ENCODE measurements around the gene ONECUT3.

The ONECUT3 gene

DNA sequence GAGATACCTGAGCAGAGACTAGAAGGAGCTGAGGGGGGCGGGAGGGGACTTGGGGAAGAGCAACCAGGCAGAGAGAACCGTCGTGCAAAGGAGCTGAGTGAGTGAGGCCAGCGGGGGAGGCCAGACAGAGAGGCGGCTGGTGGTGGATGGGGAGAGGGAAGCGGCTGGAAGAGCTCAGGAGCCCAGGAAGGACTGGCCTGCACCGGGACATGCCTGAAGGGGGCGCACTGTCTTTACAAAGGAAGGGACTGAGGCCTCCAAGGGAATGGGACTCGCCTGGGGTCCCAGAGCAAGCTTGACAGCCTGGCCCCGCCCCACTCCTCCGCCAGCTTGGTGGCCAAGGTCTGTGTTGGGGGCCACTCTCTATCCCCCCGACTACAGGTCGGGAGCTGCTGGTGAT, 14.9 kb downstream of the ONECUT3 start:
- no peak for DNase-seq (ENCODE audit: low spot score)

DNA sequence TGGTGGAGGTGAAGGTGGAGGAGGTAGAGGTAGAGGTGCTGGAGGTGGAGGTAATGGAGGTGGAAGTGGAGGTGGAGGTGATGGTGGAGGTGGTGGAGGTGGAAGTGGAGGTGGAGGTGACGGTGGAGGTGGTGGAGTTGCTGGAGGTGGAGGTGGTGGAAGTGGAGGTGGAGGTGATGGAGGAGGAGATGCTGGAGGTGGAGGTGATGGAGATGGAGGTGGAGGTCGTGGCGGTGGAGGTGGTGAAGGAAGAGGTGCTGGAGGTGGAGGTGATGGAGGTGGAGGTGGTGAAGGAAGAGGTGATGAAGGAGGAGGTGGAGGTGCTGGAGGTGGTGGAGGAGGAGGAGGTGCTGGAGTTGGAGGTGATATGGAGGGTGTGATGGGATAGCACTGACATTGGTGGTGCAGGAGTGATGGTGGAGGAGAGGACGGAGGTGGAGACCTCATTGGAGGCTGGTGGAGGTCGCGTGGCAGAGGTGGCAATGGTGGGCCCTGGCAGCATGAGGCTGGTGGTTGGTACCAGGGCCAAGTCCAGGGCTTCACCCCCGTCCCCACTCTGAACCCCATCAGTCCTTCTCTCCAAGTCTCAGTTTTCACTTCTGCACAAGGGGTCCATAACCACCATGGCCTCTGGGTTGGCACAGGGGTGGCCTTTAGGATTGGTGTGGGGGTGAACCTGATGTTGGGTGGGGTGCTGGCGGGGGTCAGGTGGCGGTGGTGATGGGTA, 15.8 kb downstream of the ONECUT3 start:
- DNase-seq (ENCODE audit: low spot score) = no peak

DNA sequence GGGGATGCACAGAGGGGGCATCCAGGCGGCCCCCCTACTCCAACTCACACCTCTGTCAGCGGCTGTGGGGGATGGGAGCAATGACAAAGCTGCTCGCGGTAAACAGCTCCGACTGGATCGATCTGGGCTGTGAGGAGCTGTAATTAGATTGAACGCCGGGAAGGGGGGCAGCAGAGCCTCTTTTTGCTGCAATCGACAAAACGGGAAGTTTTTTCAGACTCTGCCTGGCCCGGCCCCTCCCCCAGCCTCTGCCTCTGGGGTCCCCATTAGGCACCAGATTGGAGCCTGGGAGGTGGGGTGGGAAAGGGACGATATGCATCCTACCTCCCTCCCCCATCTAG, 16.3 kb downstream of the ONECUT3 start:
- DNase-seq (ENCODE audit: low spot score) = no peak

DNA sequence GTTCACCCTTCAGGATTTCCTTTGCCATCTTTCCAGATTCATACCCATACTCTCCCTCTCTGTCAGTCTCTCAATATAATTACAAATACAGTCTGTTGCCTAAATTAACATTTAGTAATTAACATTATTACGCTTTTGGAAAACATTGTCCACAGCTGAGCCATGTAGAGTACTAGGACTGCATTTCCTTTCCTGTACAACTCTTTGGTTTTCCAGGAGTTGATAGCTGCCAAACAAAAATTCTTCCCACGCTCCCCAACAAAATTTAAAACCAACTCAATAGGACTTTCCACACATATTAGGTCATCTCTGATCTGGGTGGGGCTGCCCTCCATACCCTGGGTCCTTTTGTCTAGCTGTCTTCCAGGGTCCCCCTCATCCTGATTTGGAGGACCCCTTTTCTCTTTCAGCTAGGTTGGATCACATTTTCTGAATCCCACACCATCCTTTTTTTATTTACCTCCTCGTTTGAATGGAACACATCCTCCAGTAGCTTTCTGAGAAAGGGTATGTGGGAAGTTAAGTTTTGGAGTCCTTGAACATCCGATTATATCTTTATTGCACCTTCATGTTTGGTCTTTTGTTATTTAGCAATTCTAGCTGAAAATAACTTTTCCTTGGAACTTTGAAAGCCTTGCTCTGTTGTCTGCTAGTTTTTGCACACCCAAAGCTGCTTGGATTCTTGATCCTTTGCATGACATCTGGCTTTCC, 17.7 kb downstream of the ONECUT3 start:
- DNase-seq (ENCODE audit: low spot score) = no peak

DNA sequence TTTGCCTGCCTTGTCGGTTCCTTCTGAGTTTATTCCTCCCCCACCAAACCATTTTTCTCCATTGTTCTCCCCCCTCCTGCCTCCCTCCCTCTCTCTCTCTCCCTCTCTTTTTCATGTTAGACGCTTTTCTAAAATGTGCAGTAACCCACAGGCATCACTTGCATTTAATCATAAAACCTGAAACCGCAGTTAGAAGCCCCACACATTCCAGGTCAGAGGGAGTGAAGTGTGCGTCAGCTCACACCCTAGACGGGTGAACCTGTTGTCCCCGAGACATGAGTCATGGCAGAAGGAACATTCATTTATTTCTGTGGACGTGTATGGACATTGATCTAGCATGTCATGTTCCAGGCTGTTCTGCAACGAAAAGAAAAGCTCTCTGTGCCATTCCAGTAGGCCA, 19.9 kb downstream of the ONECUT3 start:
- peak; percentile 86 for DNase-seq (ENCODE audit: low spot score)

DNA sequence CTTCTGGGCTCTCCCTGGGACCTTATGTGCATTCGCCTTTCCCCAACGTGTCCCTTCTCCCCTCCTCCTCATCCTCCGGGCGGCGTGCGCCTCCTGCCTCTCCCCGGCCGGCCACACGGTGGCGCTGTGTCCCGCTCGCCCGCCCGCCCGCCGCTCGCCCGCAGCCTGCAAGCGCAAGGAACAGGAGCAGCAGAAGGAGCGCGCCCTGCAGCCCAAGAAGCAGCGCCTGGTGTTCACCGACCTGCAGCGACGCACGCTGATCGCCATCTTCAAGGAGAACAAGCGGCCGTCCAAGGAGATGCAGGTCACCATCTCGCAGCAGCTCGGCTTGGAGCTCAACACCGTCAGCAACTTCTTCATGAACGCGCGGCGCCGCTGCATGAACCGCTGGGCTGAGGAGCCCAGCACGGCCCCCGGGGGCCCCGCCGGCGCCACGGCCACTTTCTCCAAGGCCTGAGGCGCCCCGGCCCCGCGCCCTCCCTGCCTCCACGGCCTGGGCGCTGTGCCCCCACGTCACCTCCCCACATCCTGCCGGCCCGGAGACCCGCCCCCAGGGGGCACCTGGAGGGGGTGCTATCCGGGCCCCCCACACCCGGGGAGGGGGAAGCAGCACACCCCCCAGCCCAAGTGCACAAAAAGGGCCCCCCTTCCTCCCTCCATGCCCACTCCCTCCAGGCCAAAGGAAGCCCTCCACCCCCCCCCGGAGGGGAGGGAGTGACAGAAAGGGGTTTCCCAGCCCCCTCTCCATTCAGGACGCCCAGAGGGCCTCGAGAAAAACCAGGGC, 21.9 kb downstream of the ONECUT3 start:
- DNase-seq (ENCODE audit: low spot score) = no peak

DNA sequence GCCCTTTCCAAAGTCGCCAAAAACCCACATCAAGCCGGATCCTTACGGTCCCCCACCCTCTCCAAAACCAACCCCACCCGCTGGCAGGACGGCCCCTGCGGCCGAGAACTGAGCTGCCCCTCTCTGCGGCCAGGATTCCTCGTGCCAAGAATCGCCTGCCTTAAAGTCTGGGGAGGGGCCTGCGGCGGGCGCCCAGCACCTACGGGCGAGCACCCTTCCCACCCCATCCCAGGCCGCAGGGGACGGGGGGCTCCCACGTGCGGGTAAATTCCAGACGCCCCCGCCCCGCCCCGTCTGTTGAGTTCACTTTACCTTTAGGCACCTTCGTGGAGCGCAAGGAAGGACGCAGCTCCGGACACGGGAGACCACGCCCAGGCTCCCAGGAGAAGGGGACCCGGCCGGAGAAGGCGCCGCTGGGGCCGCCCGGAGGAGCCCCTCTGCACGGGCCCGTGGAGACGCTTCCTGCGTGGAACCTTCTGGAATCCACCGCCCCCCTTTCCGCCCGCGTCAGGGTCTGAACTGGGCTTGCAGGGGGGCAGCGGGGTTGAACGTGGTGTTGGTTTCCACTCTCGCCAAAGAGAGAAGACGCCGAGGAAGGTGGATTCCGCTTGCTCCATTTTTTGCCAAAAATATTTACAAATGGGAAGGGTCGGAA, 22.8 kb downstream of the ONECUT3 start:
- no peak for DNase-seq (ENCODE audit: low spot score)

DNA sequence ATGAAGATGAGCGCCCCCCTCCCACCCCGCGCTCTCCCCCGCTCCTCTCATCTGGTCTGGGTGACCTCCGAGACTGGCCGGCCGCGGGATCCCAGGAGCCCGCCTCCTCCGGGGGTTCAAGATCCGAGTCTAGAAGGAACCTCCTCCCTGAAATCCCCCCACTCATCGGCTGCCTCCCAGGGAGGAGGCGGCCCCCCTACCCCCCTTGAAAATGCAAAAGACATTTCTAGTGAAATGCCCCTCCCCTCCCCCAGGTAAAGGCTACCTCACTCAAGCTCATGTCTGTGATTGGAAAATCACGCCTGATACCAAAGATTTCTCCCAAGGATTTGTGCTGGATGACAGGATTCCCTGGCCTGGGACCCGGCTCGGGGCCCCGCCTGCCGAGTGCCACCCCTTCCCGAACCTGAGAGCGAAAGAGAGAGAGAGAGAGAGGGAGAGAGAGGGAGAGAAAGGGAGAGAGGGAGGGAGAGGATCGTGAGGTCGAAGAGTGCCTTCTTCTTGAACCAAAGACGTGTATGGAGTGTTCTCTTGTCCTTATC, 23.4 kb downstream of the ONECUT3 start:
- DNase-seq (ENCODE audit: low spot score) = no peak

DNA sequence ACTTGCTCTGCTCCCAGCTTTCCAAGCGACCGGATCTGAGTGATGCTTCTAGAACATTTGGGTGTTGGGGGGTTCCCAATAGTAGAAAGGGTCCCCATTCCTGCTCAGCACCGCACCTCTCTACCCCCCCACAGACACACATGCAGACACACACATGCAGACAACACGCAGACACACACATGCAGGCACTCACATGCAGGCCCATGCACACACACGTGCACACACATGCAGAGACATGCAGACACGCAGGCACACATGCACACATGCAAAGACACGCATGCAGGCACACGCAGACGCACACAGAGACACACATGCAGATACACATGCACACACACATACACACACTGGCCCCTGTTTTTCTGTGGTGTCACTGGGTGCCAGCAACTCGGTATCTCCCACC, 23.8 kb downstream of the ONECUT3 start:
- DNase-seq (ENCODE audit: low spot score) = no peak

DNA sequence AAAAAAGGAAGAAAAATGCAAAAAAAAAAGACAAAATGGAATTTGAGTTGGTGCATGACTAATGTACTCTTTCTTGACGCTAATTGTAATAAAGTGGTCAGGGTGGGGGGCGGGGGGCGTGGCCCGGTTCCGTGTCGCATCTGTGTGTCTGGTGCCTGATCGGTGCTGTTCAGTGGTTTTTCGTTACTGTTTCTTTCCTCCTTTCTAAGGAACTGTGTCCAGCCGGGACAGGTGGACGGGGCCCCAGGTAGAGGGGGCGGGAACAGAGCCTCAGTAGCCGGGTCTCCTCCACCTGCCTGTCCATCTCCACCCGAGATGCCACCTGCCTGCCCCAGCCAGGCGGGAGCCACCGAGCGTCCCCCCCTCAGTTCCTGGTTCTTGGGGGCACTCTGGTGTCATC, 26.3 kb downstream of the ONECUT3 start:
- no peak for DNase-seq (ENCODE audit: low spot score)

DNA sequence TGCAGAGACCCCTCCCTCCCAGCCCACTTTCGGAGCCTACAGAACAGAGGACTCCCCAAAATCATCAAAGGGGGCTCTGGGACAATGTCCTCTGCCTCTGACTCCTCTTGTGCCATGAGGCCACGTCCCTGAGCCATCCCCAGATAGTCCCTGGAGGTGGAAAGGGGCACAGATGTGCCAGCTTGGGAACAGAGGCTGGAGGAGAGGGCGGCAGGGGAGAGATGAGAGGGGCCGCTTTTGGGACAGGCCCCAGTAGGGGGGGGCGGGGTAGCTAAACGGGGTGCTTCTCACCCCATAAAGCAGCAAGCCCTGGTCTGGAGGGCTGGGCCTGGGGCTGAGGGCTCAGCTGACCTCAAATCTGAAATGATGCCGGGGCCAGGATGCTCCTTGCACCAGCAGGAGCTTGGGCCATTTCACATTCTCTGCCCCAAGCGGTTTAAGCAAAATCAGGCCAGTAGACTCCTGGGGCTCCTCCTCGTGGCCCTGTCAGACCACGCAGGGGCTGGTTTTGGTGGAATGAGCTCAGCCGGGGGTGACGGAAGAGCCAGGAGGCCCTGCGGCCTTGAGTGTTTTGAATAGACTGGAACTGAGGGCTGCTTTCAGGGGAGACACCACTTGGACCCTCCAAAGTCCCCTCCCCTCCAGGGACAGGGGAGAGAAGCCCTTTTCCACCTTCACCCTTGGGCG, 27.1 kb downstream of the ONECUT3 start:
- no peak for DNase-seq (ENCODE audit: low spot score)

DNA sequence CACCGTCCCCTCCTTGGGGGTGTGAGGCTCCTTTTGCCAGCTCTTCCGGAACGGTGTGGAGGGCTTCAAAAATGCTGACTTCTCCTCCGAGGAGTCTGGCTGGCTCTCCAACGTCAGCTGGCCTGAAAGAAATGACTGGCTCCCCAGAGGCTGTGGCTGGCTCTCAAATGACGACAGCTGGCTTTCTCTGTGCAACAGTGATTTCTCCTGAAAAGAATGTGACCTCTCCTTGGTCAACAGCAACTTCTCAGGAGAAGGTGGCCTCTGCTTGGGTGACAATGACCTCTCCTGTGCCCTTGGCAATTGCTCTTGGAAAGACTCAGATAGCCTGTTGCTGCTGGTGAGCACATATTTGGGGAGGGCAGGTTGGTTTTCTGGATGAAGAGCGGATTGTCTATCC, 29.2 kb downstream of the ONECUT3 start:
- no peak for DNase-seq (ENCODE audit: low spot score)

DNA sequence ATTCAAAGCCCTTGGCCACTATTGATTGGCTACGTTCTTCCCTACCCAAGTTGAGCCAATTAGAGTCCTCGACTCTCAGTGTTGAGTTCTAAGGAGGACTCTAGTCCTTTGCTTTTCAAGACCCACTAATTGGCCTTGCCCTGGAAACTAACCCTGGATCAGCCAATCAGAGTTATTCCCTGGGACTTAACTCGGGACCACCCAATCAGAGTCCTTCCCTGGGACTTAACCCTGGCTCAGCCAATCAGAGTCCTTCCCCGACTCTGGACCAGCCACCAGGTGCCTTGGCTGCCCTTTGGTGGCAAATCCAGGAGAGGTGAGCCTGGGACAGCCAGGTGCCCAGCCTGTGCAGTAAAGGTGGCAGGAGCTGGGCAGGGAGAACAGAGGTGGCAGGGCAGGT, 30.0 kb downstream of the ONECUT3 start:
- DNase-seq (ENCODE audit: low spot score) = no peak

DNA sequence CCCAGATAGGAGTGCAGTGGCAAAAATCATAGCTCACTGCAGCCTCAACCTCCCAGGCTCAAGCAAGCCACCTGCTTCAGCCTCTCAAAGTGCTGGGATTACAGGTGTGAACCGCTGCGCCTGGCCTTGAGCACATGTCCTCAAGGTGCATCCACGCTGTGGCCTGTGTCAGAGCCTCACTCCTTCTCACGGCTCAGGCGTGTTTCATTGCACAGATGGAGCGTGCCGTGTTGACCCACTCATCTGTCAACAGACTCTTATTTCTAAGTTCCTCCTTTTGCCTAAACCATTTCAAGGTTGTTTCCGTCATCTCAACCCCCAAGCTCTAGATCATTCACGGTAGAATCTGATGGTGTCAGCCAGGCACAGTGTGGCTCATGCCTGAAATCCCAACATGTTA, 30.6 kb downstream of the ONECUT3 start:
- DNase-seq (ENCODE audit: low spot score) = no peak

DNA sequence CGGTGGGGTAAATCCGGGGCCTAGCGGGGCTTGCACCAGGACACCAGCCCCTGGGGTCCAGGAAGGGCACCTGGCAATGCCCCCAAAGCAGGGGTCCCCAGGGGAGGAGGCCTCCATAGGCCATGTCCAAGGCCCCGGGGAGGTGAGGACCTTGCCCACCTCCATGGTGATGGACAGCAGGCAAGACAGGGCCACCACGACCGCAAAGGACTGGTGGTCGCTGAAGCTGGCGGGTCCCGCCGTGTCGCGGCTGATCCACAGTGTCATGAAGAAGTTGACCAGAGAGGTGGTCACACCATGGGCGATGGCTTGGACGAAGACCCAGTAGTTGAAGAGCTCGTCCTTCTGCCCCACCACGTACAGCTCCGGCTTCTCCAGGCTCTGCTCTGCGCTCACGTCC, 32.0 kb downstream of the ONECUT3 start:
- DNase-seq (ENCODE audit: low spot score) = no peak

DNA sequence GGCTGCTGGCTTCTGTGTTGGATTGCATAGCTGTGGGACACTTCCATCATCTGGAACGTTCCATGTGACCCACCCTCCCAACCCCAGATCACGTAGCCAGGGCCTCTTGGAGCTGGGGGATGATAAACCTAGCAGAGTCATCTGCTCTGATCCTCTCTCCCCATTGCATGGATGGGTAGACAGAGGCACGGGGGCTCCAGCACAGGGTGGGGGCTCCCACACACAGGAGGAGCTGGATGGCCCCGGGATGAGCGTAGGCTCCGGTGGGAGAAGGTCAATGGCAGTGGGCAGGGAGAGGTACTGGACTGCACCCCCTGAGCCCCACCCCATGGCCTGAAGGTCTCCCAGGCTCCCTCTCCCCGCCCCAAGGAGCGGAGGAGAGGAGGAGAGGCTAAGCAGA, 33.4 kb downstream of the ONECUT3 start:
- DNase-seq (ENCODE audit: low spot score) = no peak

DNA sequence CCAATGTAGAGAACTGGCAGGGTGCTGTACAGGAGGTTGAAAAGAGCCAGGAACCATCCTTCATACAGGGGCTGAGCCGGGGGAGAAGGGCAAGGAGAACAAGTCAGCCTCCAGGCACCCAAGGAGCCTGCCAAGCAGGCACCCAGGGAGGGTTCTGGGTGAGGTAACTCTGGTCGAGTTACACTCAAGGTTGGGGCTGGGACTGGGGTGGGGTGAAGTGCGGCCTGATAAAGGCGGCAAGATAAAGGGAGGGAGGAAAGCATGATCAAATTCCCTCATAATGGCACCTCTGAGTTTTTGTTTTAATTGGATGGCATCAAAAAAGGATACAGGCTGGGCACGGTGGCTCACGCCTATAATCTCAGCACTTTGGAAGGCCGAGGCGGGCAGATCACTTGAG, 33.8 kb downstream of the ONECUT3 start:
- no peak for DNase-seq (ENCODE audit: low spot score)

DNA sequence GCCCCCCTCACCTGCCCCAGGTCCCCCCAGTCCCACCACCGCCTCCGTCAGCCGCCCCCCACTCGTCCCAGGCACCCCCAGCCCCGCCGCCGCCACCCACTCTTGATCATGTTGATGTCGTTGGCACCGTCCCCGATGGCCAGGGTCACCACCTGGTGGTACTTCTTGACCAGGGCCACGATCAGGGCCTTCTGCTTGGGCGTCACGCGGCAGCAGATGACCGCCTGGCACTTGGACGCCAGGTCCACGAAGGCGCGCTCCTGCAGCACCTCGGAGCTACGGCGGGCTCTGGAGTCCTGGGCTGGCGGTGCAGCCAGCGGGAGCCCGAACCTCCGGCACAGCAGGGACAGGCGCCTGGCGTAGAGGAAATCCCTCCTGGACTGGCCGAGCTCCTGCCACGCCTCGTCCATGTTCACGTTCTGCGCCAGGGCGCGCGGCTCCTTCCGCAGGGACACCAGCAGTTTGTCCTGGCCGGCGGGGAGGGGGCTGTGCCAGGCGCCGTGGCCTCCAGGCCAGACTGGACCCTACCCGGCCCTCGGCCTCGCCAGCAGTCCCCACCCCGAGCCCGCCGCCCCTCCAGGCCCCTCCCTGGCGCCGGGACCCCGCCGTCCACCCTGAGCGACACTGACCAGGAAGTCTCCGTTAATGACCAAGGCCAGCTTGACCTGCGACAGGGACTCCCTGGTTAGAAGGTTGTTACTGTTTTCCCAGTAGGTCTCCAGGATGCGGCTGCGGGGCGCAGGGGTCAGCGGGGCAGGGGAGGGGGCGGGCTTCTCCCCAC, 36.1 kb downstream of the ONECUT3 start:
- DNase-seq (ENCODE audit: low spot score) = no peak

DNA sequence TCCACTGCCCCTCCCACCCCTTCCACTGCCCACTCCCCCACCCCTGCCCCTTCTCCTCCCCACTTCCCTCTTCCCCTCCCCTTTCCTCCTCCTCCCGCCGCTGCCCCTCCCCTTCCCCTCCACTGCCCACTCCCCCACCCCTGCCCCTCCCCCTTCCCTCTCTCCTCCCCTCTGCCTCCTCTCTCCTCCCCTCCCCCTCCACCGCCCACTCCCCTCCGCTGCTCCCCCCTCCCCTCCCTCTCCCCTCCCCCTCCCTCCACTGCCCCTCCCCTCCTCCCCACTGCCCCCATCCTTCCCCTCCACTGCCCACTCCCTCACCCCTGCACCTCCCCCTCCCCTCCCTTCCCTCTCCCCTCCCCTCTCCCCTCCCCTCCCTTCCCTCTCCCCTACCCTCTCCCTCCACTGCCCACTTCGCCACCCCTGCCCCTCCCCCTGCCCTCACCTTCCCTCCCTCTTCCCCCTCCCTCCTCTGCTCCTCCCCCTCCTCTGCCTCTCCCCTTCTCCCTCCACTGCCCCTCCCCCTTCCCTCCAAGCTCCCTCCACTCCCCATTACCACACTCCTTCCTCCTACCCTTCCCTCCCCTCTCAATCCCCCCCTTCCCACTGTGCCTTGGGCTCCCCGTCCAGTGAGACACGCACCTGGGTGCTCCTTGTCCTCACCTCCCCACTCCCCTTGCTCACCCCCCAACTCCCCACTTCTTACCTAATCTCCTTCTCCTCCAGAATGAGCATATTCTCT, 36.9 kb downstream of the ONECUT3 start:
- DNase-seq (ENCODE audit: low spot score) = no peak

DNA sequence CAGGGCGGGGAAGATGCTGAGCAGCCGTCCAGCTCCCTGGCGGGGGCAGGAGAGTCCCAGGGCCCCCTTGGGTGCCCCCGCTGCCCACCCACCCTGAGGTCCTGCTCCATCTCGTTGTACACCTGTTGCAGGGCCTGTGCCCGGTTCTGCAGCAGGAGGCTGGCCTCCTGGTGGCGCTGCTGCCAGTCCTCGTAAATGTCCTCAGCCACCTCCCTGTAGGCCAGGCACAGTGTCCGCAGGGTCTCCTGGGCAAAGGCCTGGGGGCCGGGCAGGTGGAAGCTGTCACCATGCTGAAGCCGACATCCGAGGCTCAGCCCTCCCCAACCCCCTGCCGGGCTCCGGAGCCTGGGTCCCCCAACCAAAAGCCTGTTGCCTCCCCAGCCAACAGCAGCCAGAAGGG, 38.6 kb downstream of the ONECUT3 start:
- no peak for DNase-seq (ENCODE audit: low spot score)

Measured in SW480 (cell line).